GM12878 (cell line): ENCODE results near the gene PNRC1. TPM values are rescaled to one million over a fixed set of nuclear protein-coding genes. Genes with fewer than 3 reads are reported as not detected.

Source experiments
- ATAC-seq: fragments of 200-7000 bp; cut with Tn5 transposase; 3 replicates; pipeline ENCODE4 v1.9.1; 2020; ENCODE audit warnings: mild to moderate bottlenecking, moderate library complexity
- BruUV-seq: library from RNA; stranded (reverse); fragments of 400-500 nt; replicated peaks from 2 replicates; lab custom pipeline; 2021; lab: Mats Ljungman, UMichigan
- CTCF ChIA-PET: fragments of 300-600 bp; sonication (Branson Sonifier 250); formaldehyde crosslinking; extraction: SDS; loops from one replicate; lab custom pipeline; 2021; ENCODE audit warnings: inconsistent platforms; lab: Yijun Ruan, JAX
- POLR2A ChIA-PET: fragments of 350-600 bp; formaldehyde crosslinking; extraction: SDS; loops from one replicate; lab custom pipeline; 2021; ENCODE audit warnings: inconsistent platforms; lab: Charles Lee
- RAD21 ChIA-PET: fragments of 300-600 bp; sonication (Branson Sonifier 250); formaldehyde crosslinking; loops from one replicate; lab custom pipeline; 2023; ENCODE audit warnings: antibody characterized with exemption; ENCODE audit not compliant: unreplicated experiment; lab: Charles Lee
- SMC1A ChIA-PET: fragments of 300-600 bp; sonication (Branson Sonifier 250); formaldehyde crosslinking; loops from one replicate; lab custom pipeline; 2023; ENCODE audit not compliant: unreplicated experiment, uncharacterized antibody; lab: Charles Lee
- DNase-seq: peaks from one replicate; pipeline ENCODE4 v3.0.0-alpha.2; 2011; ENCODE audit warnings: low read depth, low spot score
- FAIRE-seq: peaks from 3 replicates; lab custom pipeline; 2011; peaks lifted over from hg19 to GRCh38; lab: Jason Lieb, UNC
- H2AFZ ChIP-seq: 2 replicates; pipeline ENCODE4 v1.6.0; 2011; ENCODE audit warnings: low read depth, low read length, control low read depth; ENCODE audit not compliant: control insufficient read depth
- H3K27ac ChIP-seq: 2 replicates; pipeline ENCODE4 v1.5.1; 2011; ENCODE audit warnings: control low read depth; ENCODE audit not compliant: control insufficient read depth, insufficient read depth
- H3K27me3 ChIP-seq, 2 experiments: replicated peaks in 1 of 2; 2 replicates each; pipeline versions ENCODE4 v1.6.0 to v1.6.1; 2011; ENCODE audit warnings: low read length in 1 of 2; ENCODE audit not compliant: control insufficient read depth in 2 of 2, insufficient read depth in 2 of 2
- H3K36me3 ChIP-seq, 2 experiments: 2 replicates each; pipeline ENCODE4 v1.5.1; 2011; ENCODE audit warnings: low read length in 1 of 2; ENCODE audit not compliant: control insufficient read depth in 2 of 2, insufficient read depth in 2 of 2
- H3K4me1 ChIP-seq: 2 replicates; pipeline ENCODE4 v1.6.1; 2011; ENCODE audit warnings: mild to moderate bottlenecking, low read length, moderate library complexity, mixed read lengths; ENCODE audit not compliant: control insufficient read depth, insufficient read depth
- H3K4me2 ChIP-seq: 2 replicates; pipeline ENCODE4 v1.6.0; 2011; ENCODE audit warnings: control low read depth; ENCODE audit not compliant: control insufficient read depth, insufficient read depth
- H3K4me3 ChIP-seq: fragments of 200-600 bp; sonication (generic); 2 replicates; pipeline ENCODE4 v1.5.1; 2016
- H3K79me2 ChIP-seq: 2 replicates; pipeline ENCODE4 v1.6.0; 2011; ENCODE audit warnings: low read length; ENCODE audit not compliant: control insufficient read depth, insufficient read depth
- H3K9ac ChIP-seq: 2 replicates; pipeline ENCODE4 v1.8.0; 2011; ENCODE audit warnings: low read length, control low read depth, mixed read lengths; ENCODE audit not compliant: control insufficient read depth, insufficient read depth
- H3K9me3 ChIP-seq: replicated peaks from 3 replicates; pipeline ENCODE4 v1.5.1; 2011; ENCODE audit warnings: mild to moderate bottlenecking, low read length; ENCODE audit not compliant: control insufficient read depth, insufficient read depth
- H4K20me1 ChIP-seq: 2 replicates; pipeline ENCODE4 v1.6.0; 2011; ENCODE audit not compliant: control insufficient read depth, insufficient read depth
- E2F4 ChIP-seq: IDR thresholded peaks from 2 replicates; pipeline ENCODE4 v1.6.1; 2012; ENCODE audit warnings: low read depth, low read length, improper control_type of control experiment
- EED ChIP-seq: sonication (generic); IDR thresholded peaks from 2 replicates; pipeline ENCODE4 v1.6.1; 2016; ENCODE audit warnings: antibody characterized with exemption, low read depth
- ELK1 ChIP-seq: IDR thresholded peaks from 2 replicates; pipeline ENCODE4 v1.6.1; 2012; ENCODE audit warnings: low read depth, low read length, improper control_type of control experiment
- GABPA ChIP-seq: IDR thresholded peaks from 2 replicates; pipeline ENCODE4 v1.6.1; 2014; ENCODE audit warnings: antibody characterized with exemption, low read depth, mild to moderate bottlenecking, inconsistent platforms
- MEF2B ChIP-seq: fragments of 450-650 bp; IDR thresholded peaks from 2 replicates; pipeline ENCODE4 v1.6.1; 2018; ENCODE audit warnings: mild to moderate bottlenecking, moderate library complexity; ENCODE audit not compliant: partially characterized antibody, poor library complexity, severe bottlenecking
- MTA3 ChIP-seq: IDR thresholded peaks from 2 replicates; pipeline ENCODE4 v1.6.1; 2012; ENCODE audit warnings: low read length, inconsistent platforms, borderline replicate concordance
- NFIC ChIP-seq: IDR thresholded peaks from 2 replicates; pipeline ENCODE4 v1.6.1; 2012; ENCODE audit warnings: low read depth, mild to moderate bottlenecking, inconsistent platforms, low read length, moderate library complexity
- NFXL1 ChIP-seq: fragments of 450-650 bp; IDR thresholded peaks from 2 replicates; pipeline ENCODE4 v1.6.1; 2017; ENCODE audit warnings: antibody characterized with exemption, mild to moderate bottlenecking, borderline replicate concordance
- NR2C1 ChIP-seq: fragments of 450-650 bp; IDR thresholded peaks from 2 replicates; pipeline ENCODE4 v1.6.1; 2017; ENCODE audit warnings: antibody characterized with exemption, mild to moderate bottlenecking, moderate library complexity
- RB1 ChIP-seq: fragments of 450-650 bp; formaldehyde crosslinking; IDR thresholded peaks from 2 replicates; pipeline ENCODE4 v1.6.1; 2017; ENCODE audit warnings: mild to moderate bottlenecking, borderline replicate concordance
- SKIL ChIP-seq: fragments of 450-650 bp; IDR thresholded peaks from 2 replicates; pipeline ENCODE4 v1.6.1; 2017; ENCODE audit warnings: mild to moderate bottlenecking, low read depth, inconsistent platforms; ENCODE audit not compliant: poor library complexity, severe bottlenecking
- SMARCA5 ChIP-seq: fragments of 450-650 bp; IDR thresholded peaks from 2 replicates; pipeline ENCODE4 v1.6.1; 2017; ENCODE audit warnings: mild to moderate bottlenecking
- STAT1 ChIP-seq: fragments of 450-650 bp; conservative IDR thresholded peaks from 2 replicates; pipeline ENCODE4 v1.6.1; 2014; ENCODE audit warnings: antibody characterized with exemption, mild to moderate bottlenecking
- USF2 ChIP-seq: IDR thresholded peaks from 2 replicates; pipeline ENCODE4 v1.6.1; 2011; ENCODE audit warnings: low read depth, low read length, improper control_type of control experiment, borderline replicate concordance
- WRNIP1 ChIP-seq: IDR thresholded peaks from 2 replicates; pipeline ENCODE4 v1.6.1; 2011; ENCODE audit warnings: low read depth, low read length, improper control_type of control experiment, borderline replicate concordance
- YY1 ChIP-seq: IDR thresholded peaks from 2 replicates; pipeline ENCODE4 v1.6.1; 2011; ENCODE audit warnings: low read depth, mild to moderate bottlenecking, low read length
- ZSCAN29 ChIP-seq: fragments of 450-650 bp; IDR thresholded peaks from 2 replicates; pipeline ENCODE4 v1.6.1; 2017; ENCODE audit warnings: mild to moderate bottlenecking, moderate library complexity
- WGBS: methylation state at CpG from one replicate; pipeline ENCODE4 v1.1.6; 2016; ENCODE audit warnings: low lambda C conversion rate; ENCODE audit not compliant: insufficient replicate concordance, insufficient coverage; ENCODE audit errors: missing lambda C conversion rate; 5-methylcytosine and 5-hydroxymethylcytosine counted together
- in situ Hi-C: fragments of 300-500 bp; cut with MboI; formaldehyde crosslinking; loops from 9 replicates; pipeline ENCODE4 v1.14.3; 2018; ENCODE audit warnings: mixed read lengths
- intact Hi-C: fragments of 100-400 bp; cut with micrococcal nuclease; formaldehyde crosslinking; loops from one replicate; pipeline ENCODE4 v1.14.2; 2022; ENCODE audit not compliant: unreplicated experiment
- polyA plus RNA-seq, 11 experiments: library from polyadenylated mRNA; depleted of rRNA in 4 of 11; unstranded in 6 of 11; stranded (reverse) in 5 of 11; fragments of >200 nt; fragmentation: Nextera tagmentation in 4 of 11; fragmentation: Illumina TruSeq in 1 of 11; extraction: Ambion mirVana in 4 of 11; extraction: Trizol in 1 of 11; gene quantifications; 1 replicate in 1 of 11; 2 replicates in 10 of 11; pipeline versions ENCODE4 v1.2.1 to v1.2.3, GENCODE V29; 2011 to 2016; ENCODE audit warnings: inconsistent platforms in 2 of 11, missing spikeins in 2 of 11, low read depth in 1 of 11
- total RNA-seq, 4 experiments: library from RNA; depleted of rRNA in 3 of 4; stranded (reverse); fragments of >200 nt in 3 of 4; fragmentation: Illumina TruSeq in 1 of 4; extraction: Trizol in 1 of 4; gene quantifications; 2 replicates each; pipeline versions ENCODE4 v1.2.1 to v1.2.3, GENCODE V29; 2013 to 2021

Gene PNRC1
- total and polyA plus RNA-seq, 10 of the 15 experiments (the other 5 are each of a cell fraction or from before 2014, with no cell fraction given) = 7.6 to 66.0 (median 33.1) TPM

- no peaks in the 10 kb centered on the region for H3K36me3 ChIP-seq
- no peak overlapping the region for H2AFZ ChIP-seq
- no peak overlapping the region for H3K9ac ChIP-seq
- BruUV-seq = no TSS peak
- no peak overlapping the region for H3K27ac ChIP-seq
- ChIA-PET RAD21 (no interaction called here), CTCF (interaction anchor here (1.0 kb wide), 1 partner anchor 15 kb away, joined by 3 read pairs; no protein-coding TSS in a partner anchor), POLR2A (no interaction called here), SMC1A (no interaction called here)
- no peaks in the 10 kb centered on the region for H3K79me2 ChIP-seq
- H3K27me3 ChIP-seq = no peaks in the 10 kb centered on the region
- no peak overlapping the region for H3K4me2 ChIP-seq
- H3K4me1 ChIP-seq = no peaks in the 10 kb centered on the region
- in situ Hi-C loops = no loop called here
- ATAC-seq (no peak), DNase-seq (no peak), FAIRE-seq (peak; percentile 41)
- WGBS = 42% methylated on average over 7 of the region's 7 CpGs
- TF ChIP-seq RB1 (no peak), GABPA (no peak), NFXL1 (no peak), E2F4 (no peak), STAT1 (no peak), MTA3 (no peak), MEF2B (no peak), SMARCA5 (no peak), WRNIP1 (no peak), ZSCAN29 (no peak), USF2 (no peak), ELK1 (no peak), SKIL (no peak), EED (no peak), NR2C1 (no peak), YY1 (no peak), NFIC (no peak)
- no peaks in the 10 kb centered on the region for H4K20me1 ChIP-seq
- peaks cover 1% of the 10 kb centered on the region; the same call in 1 of the 3 replicates for H3K9me3 ChIP-seq
- intact Hi-C loops = no loop called here
- H3K4me3 ChIP-seq = no peak overlapping the region
These were observed 45.8 kb upstream of the PNRC1 start for GRCh38 chr6:89034586-89035251.
